Testis (tissue), 3 donors: ENCODE measurements around the gene CYSLTR1. TPM values are rescaled to one million over a fixed set of nuclear protein-coding genes. Genes with fewer than 3 reads are reported as not detected.
"Not testable (repeated sequence)": the region's sequence is repeated elsewhere in the genome, so short reads cannot be mapped to it uniquely, and the experiment has no call there.

Source experiments
- DNase-seq: peaks from one replicate; pipeline ENCODE4 v3.0.0-alpha.2; 2019
- H3K27ac ChIP-seq, 2 donors: fragments of 200-600 bp; sonication (generic); one replicate each; pipeline ENCODE4 v1.5.1; 2019
- H3K27me3 ChIP-seq: fragments of 200-600 bp; sonication (generic); one replicate; pipeline ENCODE4 v1.5.1; 2019
- H3K36me3 ChIP-seq: fragments of 200-600 bp; sonication (generic); one replicate; pipeline ENCODE4 v1.5.1; 2017; ENCODE audit warnings: low read depth; ENCODE audit errors: missing control alignments
- H3K4me1 ChIP-seq: fragments of 200-600 bp; sonication (generic); one replicate; pipeline ENCODE4 v1.5.1; 2019
- H3K4me3 ChIP-seq, 2 donors: fragments of 200-600 bp; sonication (generic); one replicate each; pipeline ENCODE4 v1.5.1; 2017 to 2019
- H3K9me3 ChIP-seq: fragments of 200-600 bp; sonication (generic); one replicate; pipeline ENCODE4 v1.5.1; 2017
- CTCF ChIP-seq, 3 experiments: fragments of 450-650 bp in 2 of 3; fragments of 200-600 bp in 1 of 3; sonication (generic) in 1 of 3; IDR thresholded peaks; one replicate each; pipeline ENCODE4 v1.5.1; 2016 to 2019; ENCODE audit warnings: antibody characterized with exemption in 3 of 3, mild to moderate bottlenecking in 2 of 3, moderate library complexity in 1 of 3
- POLR2A ChIP-seq: fragments of 450-650 bp; IDR thresholded peaks from one replicate; pipeline ENCODE4 v1.6.1; 2017; ENCODE audit warnings: antibody characterized with exemption, mild to moderate bottlenecking, moderate library complexity
- WGBS, 2 donors: methylation state at CpG; one replicate each; pipeline ENCODE4 v1.1.5; 2018; 5-methylcytosine and 5-hydroxymethylcytosine counted together
- intact Hi-C: fragments of 100-400 bp; cut with DNase I; formaldehyde crosslinking; loops from one replicate; pipeline ENCODE4 v1.15.1; 2023; ENCODE audit warnings: low total_unique reads
- polyA plus RNA-seq: library from polyadenylated mRNA; stranded (reverse); fragments of 350-450 nt; fragmentation: Illumina TruSeq; extraction: RNeasy Lipid Tissue Mini Kit (QIAGEN cat#74804); gene quantifications from one replicate; pipeline ENCODE4 v1.2.3, GENCODE V29; 2014; ENCODE audit warnings: low read depth, low replicate concordance; ENCODE audit not compliant: insufficient read depth
- total RNA-seq, 2 donors: library from RNA; depleted of rRNA; stranded (reverse); fragments of >200 nt; gene quantifications; one replicate each; pipeline ENCODE4 v1.2.3, GENCODE V29; 2016

Gene CYSLTR1
- total and polyA plus RNA-seq, 3 donors from 2014 or later, result 0.16 to 0.57 (median 0.19) TPM

DNA sequence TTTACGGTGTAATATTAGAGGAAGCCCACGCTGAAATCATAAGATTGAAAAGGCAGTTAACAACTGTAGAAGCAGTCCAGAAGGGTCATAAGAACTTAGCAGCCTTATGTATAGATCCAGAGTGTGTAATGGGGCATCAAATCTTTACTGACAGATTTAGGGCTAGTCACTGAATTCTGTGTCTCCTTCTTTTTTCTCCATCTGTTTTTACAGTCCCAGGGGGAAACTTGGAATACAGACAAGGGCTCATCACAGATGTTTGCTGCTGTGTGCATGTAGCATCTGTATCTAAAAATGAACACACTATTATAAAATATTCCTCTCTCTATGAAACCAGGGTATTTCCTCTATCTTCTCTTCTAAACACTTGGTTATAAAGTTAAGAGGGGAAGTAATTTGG is 43.9 kb downstream of the CYSLTR1 start:
- no peaks in the 10 kb centered on the region for H3K4me1 ChIP-seq
- H3K4me3 ChIP-seq, result no peak overlapping the region
- no peaks in the 10 kb centered on the region for H3K9me3 ChIP-seq
- no peak overlapping the region for H3K27ac ChIP-seq
- DNase-seq, result no peak
- TF ChIP-seq POLR2A (no peak), CTCF (IDR thresholded peaks at IDR 0.05) (no peak)
- WGBS, 2 donors, result 62 to 64% methylated on average over 2 of the region's 2 CpGs
- intact Hi-C loops, result no loop called here
- no peaks in the 10 kb centered on the region for H3K36me3 ChIP-seq
- H3K27me3 ChIP-seq, result no peaks in the 10 kb centered on the region

GRCh38 chrX:78237127-78237526 is 90.3 kb downstream of the CYSLTR1 start:
- TF ChIP-seq CTCF (IDR thresholded peaks at IDR 0.05) (no peak), POLR2A (no peak)
- no peaks in the 10 kb centered on the region for H3K9me3 ChIP-seq
- DNase-seq, result no peak
- no peak overlapping the region for H3K4me3 ChIP-seq
- intact Hi-C loops, result no loop called here
- no peaks in the 10 kb centered on the region for H3K36me3 ChIP-seq
- H3K27ac ChIP-seq, result no peak overlapping the region
- no peaks in the 10 kb centered on the region for H3K4me1 ChIP-seq
- no peaks in the 10 kb centered on the region for H3K27me3 ChIP-seq

DNA sequence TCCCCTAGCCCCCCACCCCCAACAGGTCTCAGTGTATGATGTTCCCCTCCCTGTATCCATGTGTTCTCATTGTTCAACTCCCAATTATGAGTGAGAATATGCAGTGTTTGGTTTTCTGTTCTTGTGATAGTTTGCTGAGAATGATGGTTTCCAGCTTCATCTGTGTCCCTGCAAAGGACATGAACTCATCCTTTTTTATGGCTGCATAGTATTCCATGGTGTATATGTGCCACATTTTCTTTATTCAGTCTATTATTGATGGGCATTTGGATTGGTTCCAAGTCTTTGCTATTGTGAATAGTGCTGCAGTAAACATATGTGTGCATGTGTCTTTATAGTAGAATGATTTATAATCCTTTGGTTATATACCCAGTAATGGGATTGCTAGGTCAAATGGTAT is 101.4 kb downstream of the CYSLTR1 start:
- H3K27me3 ChIP-seq, H3K4me1 ChIP-seq, H3K4me3 ChIP-seq, DNase-seq, H3K36me3 ChIP-seq, H3K27ac ChIP-seq, intact Hi-C loops, H3K9me3 ChIP-seq: not testable (repeated sequence)

Other genes with a start within 250 kb of the CYSLTR1 start
- gene PGK1, start 223.4 kb downstream of the CYSLTR1 start, total RNA-seq, result 10 to 100 TPM; 69.1 to 100.0 TPM
- gene PGK1, start 223.4 kb downstream of the CYSLTR1 start, polyA plus RNA-seq, result 109 TPM
- gene TAF9B, start 188.0 kb downstream of the CYSLTR1 start, total RNA-seq, result 10 to 100 TPM; 17.9 to 21.3 TPM
- gene TAF9B, start 188.0 kb downstream of the CYSLTR1 start, polyA plus RNA-seq, result 15.4 TPM